ENCODE measurements around the gene MYH10.
"Not testable (repeated sequence)": the region's sequence is repeated elsewhere in the genome, so short reads cannot be mapped to it uniquely, and the experiment has no call there.

Gene MYH10

GRCh38 chr17:8556074-8556473 lies 74.5 kb downstream of the MYH10 start:
- DNase-seq (ENCODE audit: low spot score), result peak; percentile 15

GRCh38 chr17:8555062-8555461 lies 75.5 kb downstream of the MYH10 start:
- no peak for DNase-seq (ENCODE audit: low spot score)

GRCh38 chr17:8552577-8553320 lies 77.8 kb downstream of the MYH10 start:
- peak; percentile 59 for DNase-seq (ENCODE audit: low spot score)

GRCh38 chr17:8542599-8543502 lies 87.7 kb downstream of the MYH10 start:
- peak; percentile 74 for DNase-seq (ENCODE audit: low spot score)

- DNase-seq (ENCODE audit: low spot score), result not testable (repeated sequence)
Observed at GRCh38 chr17:8539976-8540375, 90.5 kb downstream of the MYH10 start.

GRCh38 chr17:8537734-8538133 lies 92.8 kb downstream of the MYH10 start:
- DNase-seq (ENCODE audit: low spot score), result no peak

- no peak for DNase-seq (ENCODE audit: low spot score)
Observed at GRCh38 chr17:8534498-8535188, 95.9 kb downstream of the MYH10 start.

- peak; percentile 16 for DNase-seq (ENCODE audit: low spot score)
Observed at GRCh38 chr17:8532021-8532420, 98.5 kb downstream of the MYH10 start.

GRCh38 chr17:8522577-8522976 lies 107.9 kb downstream of the MYH10 start:
- DNase-seq (ENCODE audit: low spot score), result no peak

GRCh38 chr17:8520981-8521380 lies 109.5 kb downstream of the MYH10 start:
- no peak for DNase-seq (ENCODE audit: low spot score)

- no peak for DNase-seq (ENCODE audit: low spot score)
Observed at GRCh38 chr17:8518850-8519249, 111.7 kb downstream of the MYH10 start.

- no peak for DNase-seq (ENCODE audit: low spot score)
Observed at GRCh38 chr17:8518326-8518725, 112.2 kb downstream of the MYH10 start.

GRCh38 chr17:8514801-8515200 lies 115.7 kb downstream of the MYH10 start:
- no peak for DNase-seq (ENCODE audit: low spot score)

- no peak for DNase-seq (ENCODE audit: low spot score)
Observed at GRCh38 chr17:8506145-8506544, 124.4 kb downstream of the MYH10 start.

- no peak for DNase-seq (ENCODE audit: low spot score)
Observed at GRCh38 chr17:8504460-8505207, 125.9 kb downstream of the MYH10 start.

- no peak for DNase-seq (ENCODE audit: low spot score)
Observed at GRCh38 chr17:8503807-8504206, 126.7 kb downstream of the MYH10 start.

- no peak for DNase-seq (ENCODE audit: low spot score)
Observed at GRCh38 chr17:8503368-8503767, 127.2 kb downstream of the MYH10 start.

GRCh38 chr17:8502126-8502525 lies 128.4 kb downstream of the MYH10 start:
- no peak for DNase-seq (ENCODE audit: low spot score)

GRCh38 chr17:8500609-8501008 lies 129.9 kb downstream of the MYH10 start:
- no peak for DNase-seq (ENCODE audit: low spot score)

- DNase-seq (ENCODE audit: low spot score), result no peak
Observed at GRCh38 chr17:8499614-8500013, 130.9 kb downstream of the MYH10 start.

GRCh38 chr17:8499171-8499570 lies 131.4 kb downstream of the MYH10 start:
- DNase-seq (ENCODE audit: low spot score), result no peak

GRCh38 chr17:8496081-8496480 lies 134.4 kb downstream of the MYH10 start:
- DNase-seq (ENCODE audit: low spot score), result no peak
